H1 (cell line): ENCODE results near the gene MAP3K3.

Experiments
- ATF3 ChIP-seq: IDR thresholded peaks from 2 replicates; pipeline ENCODE4 v1.6.1; 2011; ENCODE audit warnings: low read depth, mild to moderate bottlenecking, low read length; ENCODE audit not compliant: insufficient read depth
- BRCA1 ChIP-seq: IDR thresholded peaks from 2 replicates; pipeline ENCODE4 v1.6.1; 2012; ENCODE audit warnings: low read depth, low read length, improper control_type of control experiment
- CTBP2 ChIP-seq: IDR thresholded peaks from 2 replicates; pipeline ENCODE4 v1.7.0; 2011; ENCODE audit warnings: borderline replicate concordance, mild to moderate bottlenecking, moderate library complexity, mixed read lengths, low read length; ENCODE audit not compliant: insufficient read depth, insufficient read length
- HDAC6 ChIP-seq: IDR thresholded peaks from one replicate; pipeline ENCODE4 v1.7.1; 2012; ENCODE audit warnings: low read depth, mild to moderate bottlenecking, inconsistent platforms, low read length, moderate library complexity
- KDM5A ChIP-seq: fragments of 200-600 bp; IDR thresholded peaks from 2 replicates; pipeline ENCODE4 v1.7.1; 2012; ENCODE audit warnings: mild to moderate bottlenecking, low read length, inconsistent platforms, mixed read lengths
- NANOG ChIP-seq: IDR thresholded peaks from 2 replicates; pipeline ENCODE4 v1.6.1; 2011; ENCODE audit warnings: low read length, low read depth, mild to moderate bottlenecking, inconsistent platforms; ENCODE audit not compliant: insufficient read depth, poor library complexity, severe bottlenecking
- NRF1 ChIP-seq: IDR thresholded peaks from 2 replicates; pipeline ENCODE4 v1.6.1; 2011; ENCODE audit warnings: mild to moderate bottlenecking, low read depth, low read length, improper control_type of control experiment
- RAD21 ChIP-seq, 2 experiments: IDR thresholded peaks in 1 of 2; conservative IDR thresholded peaks in 1 of 2; 2 replicates each; pipeline ENCODE4 v1.6.1; 2011; ENCODE audit warnings: low read depth in 2 of 2, low read length in 2 of 2, improper control_type of control experiment in 1 of 2, inconsistent platforms in 1 of 2, mild to moderate bottlenecking in 1 of 2, moderate library complexity in 1 of 2
- RBBP5 ChIP-seq: IDR thresholded peaks from 2 replicates; pipeline ENCODE4 v1.7.1; 2012; ENCODE audit warnings: low read depth, mild to moderate bottlenecking, inconsistent platforms, low read length, moderate library complexity, borderline replicate concordance
- RFX5 ChIP-seq: IDR thresholded peaks from 2 replicates; pipeline ENCODE4 v1.6.1; 2011; ENCODE audit warnings: low read depth, low read length, improper control_type of control experiment, borderline replicate concordance
- SIRT6 ChIP-seq: IDR thresholded peaks from one replicate; pipeline ENCODE4 v1.7.1; 2012; ENCODE audit warnings: low read length, inconsistent platforms
- SP1 ChIP-seq: IDR thresholded peaks from 2 replicates; pipeline ENCODE4 v1.6.1; 2011; ENCODE audit warnings: low read depth, low read length
- YY1 ChIP-seq: IDR thresholded peaks from 2 replicates; pipeline ENCODE4 v1.6.1; 2011; ENCODE audit warnings: low read depth, mild to moderate bottlenecking, low read length
- TF ChIP-seq, protein P1 (sequence below), 3 experiments: IDR thresholded peaks; 1 replicate in 2 of 3; 2 replicates in 1 of 3; pipeline versions ENCODE4 v1.5.1 to v1.6.1; 2011; ENCODE audit warnings: low read length in 3 of 3, mild to moderate bottlenecking in 3 of 3, inconsistent platforms in 2 of 3, low read depth in 1 of 3, moderate library complexity in 1 of 3; ENCODE audit not compliant: insufficient read depth in 1 of 3; ENCODE audit errors: control extremely low read depth in 1 of 3

GRCh38 chr17:63709110-63709509, 86.9 kb downstream of the MAP3K3 start:
- TF ChIP-seq RBBP5 (no peak), BRCA1 (no peak), HDAC6 (no peak), KDM5A (no peak), SIRT6 (no peak), NANOG (no peak), CTBP2 (no peak), YY1 (no peak), RFX5 (no peak), ATF3 (no peak), SP1 (no peak), RAD21 (IDR thresholded peaks at IDR 0.05 in 1 of 2, conservative IDR thresholded peaks at IDR 0.05 in 1 of 2; ENCODE audit: low read depth in 2 of 2, low read length in 2 of 2) (no peak), NRF1 (no peak)
- TF ChIP-seq, protein P1, sequence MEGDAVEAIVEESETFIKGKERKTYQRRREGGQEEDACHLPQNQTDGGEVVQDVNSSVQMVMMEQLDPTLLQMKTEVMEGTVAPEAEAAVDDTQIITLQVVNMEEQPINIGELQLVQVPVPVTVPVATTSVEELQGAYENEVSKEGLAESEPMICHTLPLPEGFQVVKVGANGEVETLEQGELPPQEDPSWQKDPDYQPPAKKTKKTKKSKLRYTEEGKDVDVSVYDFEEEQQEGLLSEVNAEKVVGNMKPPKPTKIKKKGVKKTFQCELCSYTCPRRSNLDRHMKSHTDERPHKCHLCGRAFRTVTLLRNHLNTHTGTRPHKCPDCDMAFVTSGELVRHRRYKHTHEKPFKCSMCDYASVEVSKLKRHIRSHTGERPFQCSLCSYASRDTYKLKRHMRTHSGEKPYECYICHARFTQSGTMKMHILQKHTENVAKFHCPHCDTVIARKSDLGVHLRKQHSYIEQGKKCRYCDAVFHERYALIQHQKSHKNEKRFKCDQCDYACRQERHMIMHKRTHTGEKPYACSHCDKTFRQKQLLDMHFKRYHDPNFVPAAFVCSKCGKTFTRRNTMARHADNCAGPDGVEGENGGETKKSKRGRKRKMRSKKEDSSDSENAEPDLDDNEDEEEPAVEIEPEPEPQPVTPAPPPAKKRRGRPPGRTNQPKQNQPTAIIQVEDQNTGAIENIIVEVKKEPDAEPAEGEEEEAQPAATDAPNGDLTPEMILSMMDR (IDR thresholded peaks at IDR 0.05; ENCODE audit: control extremely low read depth in 1 of 3, insufficient read depth in 1 of 3, low read depth in 1 of 3, low read length in 3 of 3) = no peak
